Tibial artery (tissue), 4 donors: ENCODE data around the gene FBXL7.

ENCODE experiments used
- DNase-seq, 2 donors: peaks; one replicate each; pipeline ENCODE4 v3.0.0-alpha.2; 2019
- H3K27ac ChIP-seq, 2 donors: fragments of 200-600 bp; sonication (generic) in 1 of 2; 1 replicate in 1 of 2; 2 replicates in 1 of 2; pipeline ENCODE4 v1.5.1; 2018 to 2019; ENCODE audit warnings: mild to moderate bottlenecking in 1 of 2
- H3K27me3 ChIP-seq, 2 donors: fragments of 200-600 bp; sonication (generic) in 1 of 2; one replicate each; pipeline versions ENCODE4 v1.5.1 to v1.6.0; 2016 to 2019
- H3K36me3 ChIP-seq, 3 donors: fragments of 200-600 bp; sonication (generic) in 2 of 3; one replicate each; pipeline ENCODE4 v1.5.1; 2016 to 2019; ENCODE audit warnings: mild to moderate bottlenecking in 2 of 3
- H3K4me1 ChIP-seq, 4 donors: fragments of 200-600 bp; sonication (generic) in 2 of 4; 1 replicate in 3 of 4; 2 replicates in 1 of 4; pipeline ENCODE4 v1.5.1; 2016 to 2019
- H3K4me3 ChIP-seq, 2 donors: fragments of 200-600 bp; sonication (generic) in 1 of 2; 1 replicate in 1 of 2; 2 replicates in 1 of 2; pipeline ENCODE4 v1.5.1; 2018 to 2019; ENCODE audit warnings: mild to moderate bottlenecking in 2 of 2
- H3K9me3 ChIP-seq, 3 donors: fragments of 200-600 bp; sonication (generic) in 1 of 3; one replicate each; pipeline ENCODE4 v1.5.1; 2016 to 2019
- intact Hi-C: fragments of 100-400 bp; cut with DNase I; formaldehyde crosslinking; loops from one replicate; pipeline ENCODE4 v1.15.0; 2023; ENCODE audit warnings: low total_unique reads
- TF ChIP-seq, protein P1 (sequence below), 2 experiments: fragments of 200-600 bp in 1 of 2; fragments of 450-650 bp in 1 of 2; IDR thresholded peaks; one replicate each; pipeline ENCODE4 v1.5.1; 2017 to 2019; ENCODE audit warnings: antibody characterized with exemption in 2 of 2, mild to moderate bottlenecking in 1 of 2, moderate library complexity in 1 of 2

The FBXL7 gene

DNA sequence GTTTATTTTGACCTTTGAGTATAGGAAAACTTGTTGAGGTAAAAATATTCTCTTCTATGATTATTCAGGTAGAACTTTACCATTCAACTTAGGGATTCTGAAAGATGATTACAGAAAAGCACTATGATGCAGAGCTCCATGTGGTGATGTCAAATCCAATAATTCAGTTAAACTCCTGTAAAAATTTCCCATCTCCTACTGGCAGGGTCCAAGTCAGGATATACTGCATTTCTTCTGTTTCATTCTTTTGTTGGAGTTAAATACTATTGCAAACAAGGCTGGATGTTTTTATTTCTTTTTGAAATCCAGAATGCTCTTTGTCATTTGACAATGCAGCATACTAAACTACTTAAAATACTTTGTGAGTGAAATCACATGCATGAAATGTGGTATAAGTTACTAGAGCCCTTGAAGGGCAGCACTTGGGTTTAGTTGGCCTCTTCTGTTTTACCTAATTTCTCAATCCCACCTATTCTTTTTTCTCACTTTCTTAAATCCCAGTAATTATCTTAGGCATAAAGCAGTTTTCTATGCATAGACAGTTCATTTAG lies 204.5 kb downstream of the FBXL7 start:
- TF ChIP-seq, protein P1, sequence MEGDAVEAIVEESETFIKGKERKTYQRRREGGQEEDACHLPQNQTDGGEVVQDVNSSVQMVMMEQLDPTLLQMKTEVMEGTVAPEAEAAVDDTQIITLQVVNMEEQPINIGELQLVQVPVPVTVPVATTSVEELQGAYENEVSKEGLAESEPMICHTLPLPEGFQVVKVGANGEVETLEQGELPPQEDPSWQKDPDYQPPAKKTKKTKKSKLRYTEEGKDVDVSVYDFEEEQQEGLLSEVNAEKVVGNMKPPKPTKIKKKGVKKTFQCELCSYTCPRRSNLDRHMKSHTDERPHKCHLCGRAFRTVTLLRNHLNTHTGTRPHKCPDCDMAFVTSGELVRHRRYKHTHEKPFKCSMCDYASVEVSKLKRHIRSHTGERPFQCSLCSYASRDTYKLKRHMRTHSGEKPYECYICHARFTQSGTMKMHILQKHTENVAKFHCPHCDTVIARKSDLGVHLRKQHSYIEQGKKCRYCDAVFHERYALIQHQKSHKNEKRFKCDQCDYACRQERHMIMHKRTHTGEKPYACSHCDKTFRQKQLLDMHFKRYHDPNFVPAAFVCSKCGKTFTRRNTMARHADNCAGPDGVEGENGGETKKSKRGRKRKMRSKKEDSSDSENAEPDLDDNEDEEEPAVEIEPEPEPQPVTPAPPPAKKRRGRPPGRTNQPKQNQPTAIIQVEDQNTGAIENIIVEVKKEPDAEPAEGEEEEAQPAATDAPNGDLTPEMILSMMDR (IDR thresholded peaks at IDR 0.05) = no peak
- H3K27ac ChIP-seq = no peak overlapping the region
- H3K9me3 ChIP-seq = no peaks in the 10 kb centered on the region
- H3K4me1 ChIP-seq = peaks cover 0 to 44% (median 7%) of the 10 kb centered on the region in 4 donors
- DNase-seq = no peak
- H3K27me3 ChIP-seq = no peaks in the 10 kb centered on the region
- H3K36me3 ChIP-seq = no peaks in the 10 kb centered on the region
- intact Hi-C loops = no loop called here
- H3K4me3 ChIP-seq = no peak overlapping the region

DNA sequence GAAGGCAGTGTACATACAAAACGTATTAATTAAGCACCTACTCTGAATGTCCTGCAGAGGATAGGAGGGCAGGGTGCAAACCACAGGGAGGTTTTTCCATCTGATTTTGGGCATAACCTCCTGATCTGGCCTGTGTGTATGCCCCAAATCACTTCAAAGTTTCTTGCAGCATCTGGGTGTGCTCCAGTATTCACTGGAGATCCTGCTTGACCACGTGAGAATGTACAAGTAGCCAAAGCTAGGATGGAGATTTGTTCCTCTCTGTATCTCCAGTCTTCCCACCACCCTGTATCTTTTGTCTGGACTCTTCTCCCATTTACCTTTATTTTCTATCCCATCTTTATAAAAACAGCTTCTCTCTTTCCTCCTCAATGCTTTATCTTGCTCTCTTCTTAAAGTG lies 207.7 kb downstream of the FBXL7 start:
- intact Hi-C loops = no loop called here
- DNase-seq = no peak
- Histone ChIP-seq H3K4me1 (peaks cover 0 to 36% (median 5%) of the 10 kb centered on the region in 4 donors), H3K27ac (no peak overlapping the region), H3K9me3 (no peaks in the 10 kb centered on the region), H3K27me3 (no peaks in the 10 kb centered on the region), H3K4me3 (no peak overlapping the region), H3K36me3 (no peaks in the 10 kb centered on the region)
- TF ChIP-seq, protein P1 (IDR thresholded peaks at IDR 0.05) = no peak

- H3K4me3 ChIP-seq = no peak overlapping the region
- TF ChIP-seq, protein P1 (IDR thresholded peaks at IDR 0.05) = no peak
- H3K36me3 ChIP-seq = no peaks in the 10 kb centered on the region
- H3K27me3 ChIP-seq = no peaks in the 10 kb centered on the region
- no peak overlapping the region for H3K27ac ChIP-seq
- H3K9me3 ChIP-seq = no peaks in the 10 kb centered on the region
- peaks cover 0 to 34% (median 5%) of the 10 kb centered on the region in 4 donors for H3K4me1 ChIP-seq
- intact Hi-C loops = no loop called here
- no peak for DNase-seq
These were observed 211.9 kb downstream of the FBXL7 start for GRCh38 chr5:15711892-15712291.

DNA sequence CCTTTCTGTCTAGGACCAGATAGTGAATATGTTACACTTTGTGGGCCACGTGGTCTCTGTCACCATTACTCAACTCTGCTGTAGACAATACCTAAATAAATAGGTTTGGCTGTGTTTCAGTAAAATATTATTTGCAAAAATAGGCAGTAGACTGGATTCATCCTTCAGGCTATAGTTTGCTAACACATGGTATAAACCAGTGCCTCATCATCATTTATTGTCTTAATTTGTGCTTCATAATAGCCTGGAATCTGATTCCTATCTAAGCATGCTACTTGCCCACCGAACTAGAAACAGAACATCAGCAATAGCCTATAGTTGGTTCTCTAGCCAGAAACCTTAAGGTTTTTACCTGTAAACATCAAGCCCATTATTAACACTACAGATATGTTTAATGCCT lies 215.6 kb downstream of the FBXL7 start:
- Histone ChIP-seq H3K9me3 (no peaks in the 10 kb centered on the region), H3K4me3 (no peak overlapping the region), H3K36me3 (no peaks in the 10 kb centered on the region), H3K27me3 (no peaks in the 10 kb centered on the region), H3K4me1 (peaks cover 0 to 34% (median 0%) of the 10 kb centered on the region in 4 donors), H3K27ac (no peak overlapping the region)
- intact Hi-C loops = no loop called here
- DNase-seq = no peak
- TF ChIP-seq, protein P1 (IDR thresholded peaks at IDR 0.05) = no peak

GRCh38 chr5:15715967-15716366 lies 216.0 kb downstream of the FBXL7 start:
- no peak overlapping the region for H3K4me3 ChIP-seq
- H3K27me3 ChIP-seq = no peaks in the 10 kb centered on the region
- intact Hi-C loops = no loop called here
- TF ChIP-seq, protein P1 (IDR thresholded peaks at IDR 0.05) = no peak
- peaks cover 0 to 34% (median 0%) of the 10 kb centered on the region in 4 donors for H3K4me1 ChIP-seq
- no peaks in the 10 kb centered on the region for H3K36me3 ChIP-seq
- no peaks in the 10 kb centered on the region for H3K9me3 ChIP-seq
- DNase-seq = no peak
- H3K27ac ChIP-seq = no peak overlapping the region

- Histone ChIP-seq H3K27ac (no peak overlapping the region), H3K27me3 (no peaks in the 10 kb centered on the region), H3K4me1 (peaks cover 0 to 41% (median 0%) of the 10 kb centered on the region in 4 donors), H3K36me3 (no peaks in the 10 kb centered on the region), H3K4me3 (no peak overlapping the region), H3K9me3 (no peaks in the 10 kb centered on the region)
- intact Hi-C loops = no loop called here
- DNase-seq = no peak
- TF ChIP-seq, protein P1 (IDR thresholded peaks at IDR 0.05) = no peak
These were observed 217.0 kb downstream of the FBXL7 start for GRCh38 chr5:15717001-15717400.
